Breast epithelium (tissue), 4 donors: ENCODE results near the gene TAS1R3. TPM values are rescaled to one million over a fixed set of nuclear protein-coding genes. Genes with fewer than 3 reads are reported as not detected.
A peak's percentile ranks its signal among the peaks of the same experiment; 100 is the strongest.

ENCODE experiments used
- DNase-seq, 2 donors: peaks; one replicate each; pipeline ENCODE4 v3.0.0-alpha.2; 2019; ENCODE audit warnings: low spot score in 2 of 2
- H3K27ac ChIP-seq, 2 donors: fragments of 200-600 bp; sonication (generic) in 1 of 2; one replicate each; pipeline ENCODE4 v1.5.1; 2016 to 2019; ENCODE audit warnings: mild to moderate bottlenecking in 1 of 2
- H3K27me3 ChIP-seq, 2 donors: fragments of 200-600 bp; sonication (generic) in 1 of 2; one replicate each; pipeline versions ENCODE4 v1.5.1 to v1.6.0; 2017 to 2019; ENCODE audit warnings: control low read depth in 1 of 2, mild to moderate bottlenecking in 1 of 2
- H3K36me3 ChIP-seq: fragments of 200-600 bp; one replicate; pipeline ENCODE4 v1.5.1; 2019
- H3K4me1 ChIP-seq, 2 donors: fragments of 200-600 bp; sonication (generic); one replicate each; pipeline ENCODE4 v1.5.1; 2016 to 2019; ENCODE audit warnings: control low read depth in 1 of 2
- H3K4me3 ChIP-seq, 3 donors: fragments of 200-600 bp; sonication (generic); 1 replicate in 2 of 3; 2 replicates in 1 of 3; pipeline ENCODE4 v1.5.1; 2016 to 2019; ENCODE audit warnings: mild to moderate bottlenecking in 3 of 3, moderate library complexity in 2 of 3
- H3K9me3 ChIP-seq, 2 donors: fragments of 200-600 bp; sonication (generic) in 1 of 2; one replicate each; pipeline ENCODE4 v1.5.1; 2016 to 2019; ENCODE audit warnings: control low read depth in 1 of 2
- POLR2A ChIP-seq: fragments of 450-650 bp; IDR thresholded peaks from one replicate; pipeline ENCODE4 v1.6.1; 2016; ENCODE audit warnings: antibody characterized with exemption, mild to moderate bottlenecking, moderate library complexity
- POLR2AphosphoS5 ChIP-seq, 3 donors: sonication (generic); formaldehyde crosslinking; IDR thresholded peaks; one replicate each; pipeline ENCODE4 v1.6.1; 2017; ENCODE audit warnings: antibody characterized with exemption in 3 of 3
- intact Hi-C: fragments of 100-400 bp; cut with DNase I; formaldehyde crosslinking; loops from one replicate; pipeline ENCODE4 v1.15.1; 2023; ENCODE audit warnings: low total_unique reads
- total RNA-seq, 3 donors: library from RNA; depleted of rRNA; stranded (reverse); fragments of >200 nt; gene quantifications; one replicate each; pipeline ENCODE4 v1.1.0, GENCODE V29; 2016
- TF ChIP-seq, protein P1 (sequence below), 3 donors: fragments of 450-650 bp; IDR thresholded peaks; one replicate each; pipeline ENCODE4 v1.5.1; 2016 to 2017; ENCODE audit warnings: antibody characterized with exemption in 3 of 3, mild to moderate bottlenecking in 3 of 3, moderate library complexity in 3 of 3

TAS1R3 gene
- total RNA-seq, 3 donors from 2014 or later = 0.16 to 0.33 TPM; not detected in 1

- intact Hi-C loops = no loop called here
- peak in 1 of 2 donors; percentile 81 for DNase-seq
- peak overlapping the region in 1 of 2 donors; percentile 40 for H3K27ac ChIP-seq
Observed at GRCh38 chr1:1371746-1372711, 40.9 kb downstream of the TAS1R3 start.

GRCh38 chr1:1373051-1373814, 42.2 kb downstream of the TAS1R3 start:
- DNase-seq = no peak
- H3K36me3 ChIP-seq = no peaks in the 10 kb centered on the region
- H3K9me3 ChIP-seq = no peaks in the 10 kb centered on the region
- no peaks in the 10 kb centered on the region for H3K27me3 ChIP-seq
- H3K4me3 ChIP-seq = no peak overlapping the region
- H3K27ac ChIP-seq = no peak overlapping the region
- TF ChIP-seq, protein P1, sequence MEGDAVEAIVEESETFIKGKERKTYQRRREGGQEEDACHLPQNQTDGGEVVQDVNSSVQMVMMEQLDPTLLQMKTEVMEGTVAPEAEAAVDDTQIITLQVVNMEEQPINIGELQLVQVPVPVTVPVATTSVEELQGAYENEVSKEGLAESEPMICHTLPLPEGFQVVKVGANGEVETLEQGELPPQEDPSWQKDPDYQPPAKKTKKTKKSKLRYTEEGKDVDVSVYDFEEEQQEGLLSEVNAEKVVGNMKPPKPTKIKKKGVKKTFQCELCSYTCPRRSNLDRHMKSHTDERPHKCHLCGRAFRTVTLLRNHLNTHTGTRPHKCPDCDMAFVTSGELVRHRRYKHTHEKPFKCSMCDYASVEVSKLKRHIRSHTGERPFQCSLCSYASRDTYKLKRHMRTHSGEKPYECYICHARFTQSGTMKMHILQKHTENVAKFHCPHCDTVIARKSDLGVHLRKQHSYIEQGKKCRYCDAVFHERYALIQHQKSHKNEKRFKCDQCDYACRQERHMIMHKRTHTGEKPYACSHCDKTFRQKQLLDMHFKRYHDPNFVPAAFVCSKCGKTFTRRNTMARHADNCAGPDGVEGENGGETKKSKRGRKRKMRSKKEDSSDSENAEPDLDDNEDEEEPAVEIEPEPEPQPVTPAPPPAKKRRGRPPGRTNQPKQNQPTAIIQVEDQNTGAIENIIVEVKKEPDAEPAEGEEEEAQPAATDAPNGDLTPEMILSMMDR (IDR thresholded peaks at IDR 0.05) = no peak
- TF ChIP-seq POLR2A = no peak
- TF ChIP-seq POLR2AphosphoS5 (IDR thresholded peaks at IDR 0.05) = no peak
- intact Hi-C loops = no loop called here
- H3K4me1 ChIP-seq = peaks cover 13 to 15% of the 10 kb centered on the region in 2 donors

More at GRCh38 chr1:1371746-1372711, 40.9 kb downstream of the TAS1R3 start:
- H3K36me3 ChIP-seq = no peaks in the 10 kb centered on the region
- peak overlapping the region in 2 of 3 donors; percentile 1 to 41 for H3K4me3 ChIP-seq
- peaks cover 13 to 15% of the 10 kb centered on the region in 2 donors for H3K4me1 ChIP-seq
- H3K9me3 ChIP-seq = no peaks in the 10 kb centered on the region
- TF ChIP-seq POLR2AphosphoS5 (IDR thresholded peaks at IDR 0.05) = no peak
- TF ChIP-seq, protein P1 (IDR thresholded peaks at IDR 0.05) = peak; percentile 68 to 89 (median 86)
- no peak for TF ChIP-seq POLR2A
- H3K27me3 ChIP-seq = no peaks in the 10 kb centered on the region

GRCh38 chr1:1373815-1374588, 42.9 kb downstream of the TAS1R3 start:
- no peaks in the 10 kb centered on the region for H3K27me3 ChIP-seq
- intact Hi-C loops = no loop called here
- no peak for TF ChIP-seq POLR2A
- no peak for TF ChIP-seq POLR2AphosphoS5 (IDR thresholded peaks at IDR 0.05)
- TF ChIP-seq, protein P1 (IDR thresholded peaks at IDR 0.05) = no peak
- DNase-seq = no peak
- H3K4me3 ChIP-seq = peak overlapping the region; percentile 98 to 99 (median 99)
- H3K4me1 ChIP-seq = peaks cover 13 to 15% of the 10 kb centered on the region in 2 donors
- H3K27ac ChIP-seq = peak overlapping the region; percentile 95 to 98
- no peaks in the 10 kb centered on the region for H3K36me3 ChIP-seq
- no peaks in the 10 kb centered on the region for H3K9me3 ChIP-seq

- TF ChIP-seq POLR2AphosphoS5 (IDR thresholded peaks at IDR 0.05) = no peak
- TF ChIP-seq, protein P1 (IDR thresholded peaks at IDR 0.05) = no peak
- peak overlapping the region; percentile 98 to 99 (median 99) for H3K4me3 ChIP-seq
- no peaks in the 10 kb centered on the region for H3K27me3 ChIP-seq
- peaks cover 13 to 15% of the 10 kb centered on the region in 2 donors for H3K4me1 ChIP-seq
- H3K36me3 ChIP-seq = no peaks in the 10 kb centered on the region
- DNase-seq = no peak
- peak overlapping the region; percentile 95 to 98 for H3K27ac ChIP-seq
- H3K9me3 ChIP-seq = no peaks in the 10 kb centered on the region
- intact Hi-C loops = no loop called here
Observed at GRCh38 chr1:1374589-1374928, 43.5 kb downstream of the TAS1R3 start.
